ENCODE results near the gene SAFB.
A peak's percentile ranks its signal among the peaks of the same experiment; 100 is the strongest.

The SAFB gene

GRCh38 chr19:5654931-5655330 is 32.0 kb downstream of the SAFB start:
- DNase-seq = no peak
- intact Hi-C loops (cut with DNase I) = no loop called here

- DNase-seq = peak in 1 of 10 donors; percentile 65
These were observed 32.5 kb downstream of the SAFB start for GRCh38 chr19:5655412-5655811.

GRCh38 chr19:5661483-5661882 is 38.6 kb downstream of the SAFB start:
- intact Hi-C loops (cut with DNase I) = no loop called here
- DNase-seq = no peak

More at GRCh38 chr19:5655412-5655811, 32.5 kb downstream of the SAFB start:
- intact Hi-C loops (cut with DNase I) = no loop called here

GRCh38 chr19:5663904-5664303 is 41.0 kb downstream of the SAFB start:
- DNase-seq = no peak
- intact Hi-C loops (cut with DNase I) = no loop called here

GRCh38 chr19:5664515-5664914 is 41.6 kb downstream of the SAFB start:
- intact Hi-C loops (cut with DNase I) = no loop called here
- DNase-seq = no peak

- DNase-seq = no peak
These were observed 43.1 kb downstream of the SAFB start for GRCh38 chr19:5665781-5666513.

GRCh38 chr19:5666921-5667610 is 44.2 kb downstream of the SAFB start:
- intact Hi-C loops (cut with DNase I) = no loop called here
- DNase-seq = no peak

More at GRCh38 chr19:5665781-5666513, 43.1 kb downstream of the SAFB start:
- intact Hi-C loops (cut with DNase I) = no loop called here

- intact Hi-C loops (cut with DNase I) = no loop called here
- DNase-seq = no peak
These were observed 44.9 kb downstream of the SAFB start for GRCh38 chr19:5667751-5668271.

- peak in 1 of 10 donors; percentile 67 for DNase-seq
- intact Hi-C loops (cut with DNase I) = no loop called here
These were observed 46.3 kb downstream of the SAFB start for GRCh38 chr19:5669212-5669611.

- intact Hi-C loops (cut with DNase I) = no loop called here
- DNase-seq = peak in 3 of 10 donors; percentile 20 to 41 (median 40)
These were observed 48.7 kb downstream of the SAFB start for GRCh38 chr19:5671600-5671999.

GRCh38 chr19:5672708-5673459 is 50.0 kb downstream of the SAFB start:
- peak in 2 of 10 donors; percentile 14 to 21 for DNase-seq
- intact Hi-C loops (cut with DNase I) = no loop called here

- DNase-seq = no peak
- intact Hi-C loops (cut with DNase I) = no loop called here
These were observed 50.9 kb downstream of the SAFB start for GRCh38 chr19:5673752-5674151.

GRCh38 chr19:5674714-5675113 is 51.8 kb downstream of the SAFB start:
- no peak for DNase-seq
- intact Hi-C loops (cut with DNase I) = no loop called here

GRCh38 chr19:5676105-5676771 is 53.4 kb downstream of the SAFB start:
- DNase-seq = no peak
- intact Hi-C loops (cut with DNase I) = no loop called here

GRCh38 chr19:5676772-5677105 is 53.9 kb downstream of the SAFB start:
- intact Hi-C loops (cut with DNase I) = no loop called here
- DNase-seq = no peak

GRCh38 chr19:5677136-5677535 is 54.3 kb downstream of the SAFB start:
- no peak for DNase-seq

GRCh38 chr19:5677580-5677979 is 54.7 kb downstream of the SAFB start:
- intact Hi-C loops (cut with DNase I) = no loop called here
- DNase-seq = no peak

More at GRCh38 chr19:5677136-5677535, 54.3 kb downstream of the SAFB start:
- intact Hi-C loops (cut with DNase I) = no loop called here

GRCh38 chr19:5678071-5678718 is 55.3 kb downstream of the SAFB start:
- intact Hi-C loops (cut with DNase I) = no loop called here
- DNase-seq = peak in 1 of 10 donors; percentile 67

- intact Hi-C loops (cut with DNase I) = loop anchor here (1.0 to 2.0 kb wide), 3 partner anchors 41 to 111 kb away; partner anchors contain the start of genes CATSPERD, DUS3L, LONP1 and SAFB
- no peak for DNase-seq
These were observed 56.6 kb downstream of the SAFB start for GRCh38 chr19:5679289-5680083.
